ENCODE data around the gene CAMK2B.
"Not testable (repeated sequence)": the region's sequence is repeated elsewhere in the genome, so short reads cannot be mapped to it uniquely, and the experiment has no call there.

DNA sequence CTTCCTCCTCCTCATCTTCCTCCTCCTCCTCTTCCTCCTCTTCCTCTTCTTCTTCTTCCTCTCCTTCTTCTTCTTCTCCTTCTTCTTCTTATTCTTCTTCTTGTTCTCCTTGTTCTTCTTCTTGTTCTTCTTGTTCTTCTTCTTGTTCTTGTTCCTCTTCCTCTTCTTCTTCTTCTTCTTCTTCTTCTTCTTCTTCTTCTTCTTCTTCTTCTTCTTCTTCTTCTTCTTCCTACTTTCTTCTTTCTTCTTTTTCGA lies 150.8 kb downstream of the CAMK2B start:
- TF ChIP-seq, protein P1, sequence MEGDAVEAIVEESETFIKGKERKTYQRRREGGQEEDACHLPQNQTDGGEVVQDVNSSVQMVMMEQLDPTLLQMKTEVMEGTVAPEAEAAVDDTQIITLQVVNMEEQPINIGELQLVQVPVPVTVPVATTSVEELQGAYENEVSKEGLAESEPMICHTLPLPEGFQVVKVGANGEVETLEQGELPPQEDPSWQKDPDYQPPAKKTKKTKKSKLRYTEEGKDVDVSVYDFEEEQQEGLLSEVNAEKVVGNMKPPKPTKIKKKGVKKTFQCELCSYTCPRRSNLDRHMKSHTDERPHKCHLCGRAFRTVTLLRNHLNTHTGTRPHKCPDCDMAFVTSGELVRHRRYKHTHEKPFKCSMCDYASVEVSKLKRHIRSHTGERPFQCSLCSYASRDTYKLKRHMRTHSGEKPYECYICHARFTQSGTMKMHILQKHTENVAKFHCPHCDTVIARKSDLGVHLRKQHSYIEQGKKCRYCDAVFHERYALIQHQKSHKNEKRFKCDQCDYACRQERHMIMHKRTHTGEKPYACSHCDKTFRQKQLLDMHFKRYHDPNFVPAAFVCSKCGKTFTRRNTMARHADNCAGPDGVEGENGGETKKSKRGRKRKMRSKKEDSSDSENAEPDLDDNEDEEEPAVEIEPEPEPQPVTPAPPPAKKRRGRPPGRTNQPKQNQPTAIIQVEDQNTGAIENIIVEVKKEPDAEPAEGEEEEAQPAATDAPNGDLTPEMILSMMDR (IDR thresholded peaks at IDR 0.05; ENCODE audit: borderline replicate concordance, extremely low read depth, low read length, poor library complexity, severe bottlenecking): not testable (repeated sequence)
- not testable (repeated sequence) for TF ChIP-seq EZH2 (IDR thresholded peaks at IDR 0.05; ENCODE audit: borderline replicate concordance, low read depth, low read length, severe bottlenecking)
